ENCODE measurements around the gene CCDC171. TPM values are rescaled to one million over a fixed set of nuclear protein-coding genes. Genes with fewer than 3 reads are reported as not detected.
A peak's percentile ranks its signal among the peaks of the same experiment; 100 is the strongest.

CCDC171 gene
- total RNA-seq, 1 experiment from 2014 or later = 2.8 TPM

- Mint-ChIP-seq H3K4me3 (no peak overlapping the region), H3K9me3 (no peaks in the 10 kb centered on the region), H3K27ac (no peak overlapping the region), H3K4me1 (peaks cover 21% of the 10 kb centered on the region), H3K27me3 (ENCODE audit: low read depth) (no peaks in the 10 kb centered on the region), H3K36me3 (no peaks in the 10 kb centered on the region)
- POLR2A ChIA-PET = no interaction called here
- CTCF ChIA-PET = no interaction called here
- no peak for TF ChIP-seq NR3C1 (CRISPR knock-in tag; conservative IDR thresholded peaks at IDR 0.05; ENCODE audit: low read depth)
- TF ChIP-seq ZNF317 (CRISPR knock-in tag; IDR thresholded peaks at IDR 0.05; ENCODE audit: borderline replicate concordance, low read depth) = no peak
- TF ChIP-seq CREM (CRISPR knock-in tag; IDR thresholded peaks at IDR 0.05) = no peak
- TF ChIP-seq, protein P1, sequence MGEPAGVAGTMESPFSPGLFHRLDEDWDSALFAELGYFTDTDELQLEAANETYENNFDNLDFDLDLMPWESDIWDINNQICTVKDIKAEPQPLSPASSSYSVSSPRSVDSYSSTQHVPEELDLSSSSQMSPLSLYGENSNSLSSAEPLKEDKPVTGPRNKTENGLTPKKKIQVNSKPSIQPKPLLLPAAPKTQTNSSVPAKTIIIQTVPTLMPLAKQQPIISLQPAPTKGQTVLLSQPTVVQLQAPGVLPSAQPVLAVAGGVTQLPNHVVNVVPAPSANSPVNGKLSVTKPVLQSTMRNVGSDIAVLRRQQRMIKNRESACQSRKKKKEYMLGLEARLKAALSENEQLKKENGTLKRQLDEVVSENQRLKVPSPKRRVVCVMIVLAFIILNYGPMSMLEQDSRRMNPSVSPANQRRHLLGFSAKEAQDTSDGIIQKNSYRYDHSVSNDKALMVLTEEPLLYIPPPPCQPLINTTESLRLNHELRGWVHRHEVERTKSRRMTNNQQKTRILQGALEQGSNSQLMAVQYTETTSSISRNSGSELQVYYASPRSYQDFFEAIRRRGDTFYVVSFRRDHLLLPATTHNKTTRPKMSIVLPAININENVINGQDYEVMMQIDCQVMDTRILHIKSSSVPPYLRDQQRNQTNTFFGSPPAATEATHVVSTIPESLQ (CRISPR knock-in tag; IDR thresholded peaks at IDR 0.05) = no peak
- TF ChIP-seq ARID4B (CRISPR knock-in tag; IDR thresholded peaks at IDR 0.05; ENCODE audit: borderline replicate concordance) = no peak
- TF ChIP-seq ZNF263 (CRISPR knock-in tag; IDR thresholded peaks at IDR 0.05; ENCODE audit: low read depth) = no peak
- TF ChIP-seq ATF3 (CRISPR knock-in tag; conservative IDR thresholded peaks at IDR 0.05) = no peak
- no peak for ATAC-seq
- DNase-seq (ENCODE audit: low spot score) = no peak
Observed at GRCh38 chr9:15718423-15718822, 165.6 kb downstream of the CCDC171 start.

GRCh38 chr9:15720861-15721260 lies 168.0 kb downstream of the CCDC171 start:
- H3K27ac Mint-ChIP-seq = no peak overlapping the region
- no peak for DNase-seq (ENCODE audit: low spot score)
- H3K9me3 Mint-ChIP-seq = no peaks in the 10 kb centered on the region
- H3K36me3 Mint-ChIP-seq = no peaks in the 10 kb centered on the region
- no peak for ATAC-seq
- H3K4me3 Mint-ChIP-seq = no peak overlapping the region
- H3K4me1 Mint-ChIP-seq = peaks cover 21% of the 10 kb centered on the region
- ChIA-PET CTCF (no interaction called here), POLR2A (no interaction called here)
- no peak for TF ChIP-seq RELA (CRISPR knock-in tag; IDR thresholded peaks at IDR 0.05; ENCODE audit: borderline replicate concordance)
- TF ChIP-seq, protein P2, sequence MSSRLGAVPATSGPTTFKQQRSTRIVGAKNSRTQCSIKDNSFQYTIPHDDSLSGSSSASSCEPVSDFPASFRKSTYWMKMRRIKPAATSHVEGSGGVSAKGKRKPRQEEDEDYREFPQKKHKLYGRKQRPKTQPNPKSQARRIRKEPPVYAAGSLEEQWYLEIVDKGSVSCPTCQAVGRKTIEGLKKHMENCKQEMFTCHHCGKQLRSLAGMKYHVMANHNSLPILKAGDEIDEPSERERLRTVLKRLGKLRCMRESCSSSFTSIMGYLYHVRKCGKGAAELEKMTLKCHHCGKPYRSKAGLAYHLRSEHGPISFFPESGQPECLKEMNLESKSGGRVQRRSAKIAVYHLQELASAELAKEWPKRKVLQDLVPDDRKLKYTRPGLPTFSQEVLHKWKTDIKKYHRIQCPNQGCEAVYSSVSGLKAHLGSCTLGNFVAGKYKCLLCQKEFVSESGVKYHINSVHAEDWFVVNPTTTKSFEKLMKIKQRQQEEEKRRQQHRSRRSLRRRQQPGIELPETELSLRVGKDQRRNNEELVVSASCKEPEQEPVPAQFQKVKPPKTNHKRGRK (CRISPR knock-in tag; IDR thresholded peaks at IDR 0.05; ENCODE audit: borderline replicate concordance) = no peak
- TF ChIP-seq ZNF232 (CRISPR knock-in tag; IDR thresholded peaks at IDR 0.05) = no peak
- TF ChIP-seq, protein P3, sequence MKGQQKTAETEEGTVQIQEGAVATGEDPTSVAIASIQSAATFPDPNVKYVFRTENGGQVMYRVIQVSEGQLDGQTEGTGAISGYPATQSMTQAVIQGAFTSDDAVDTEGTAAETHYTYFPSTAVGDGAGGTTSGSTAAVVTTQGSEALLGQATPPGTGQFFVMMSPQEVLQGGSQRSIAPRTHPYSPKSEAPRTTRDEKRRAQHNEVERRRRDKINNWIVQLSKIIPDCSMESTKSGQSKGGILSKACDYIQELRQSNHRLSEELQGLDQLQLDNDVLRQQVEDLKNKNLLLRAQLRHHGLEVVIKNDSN (CRISPR knock-in tag; IDR thresholded peaks at IDR 0.05) = no peak
- no peak for TF ChIP-seq NFATC4 (CRISPR knock-in tag; IDR thresholded peaks at IDR 0.05)
- no peaks in the 10 kb centered on the region for H3K27me3 Mint-ChIP-seq (ENCODE audit: low read depth)

- ChIA-PET CTCF (no interaction called here), POLR2A (no interaction called here)
- Mint-ChIP-seq H3K36me3 (no peaks in the 10 kb centered on the region), H3K27ac (peak overlapping the region; percentile 11), H3K9me3 (no peaks in the 10 kb centered on the region), H3K4me3 (no peak overlapping the region), H3K27me3 (ENCODE audit: low read depth) (no peaks in the 10 kb centered on the region), H3K4me1 (peaks cover 21% of the 10 kb centered on the region)
- DNase-seq (ENCODE audit: low spot score) (no peak), ATAC-seq (peak; percentile 92)
- TF ChIP-seq AR (CRISPR knock-in tag; IDR thresholded peaks at IDR 0.05) (no peak), TP53 (CRISPR knock-in tag; IDR thresholded peaks at IDR 0.05) (no peak), SMAD4 (CRISPR knock-in tag; IDR thresholded peaks at IDR 0.05) (no peak), TCF7 (CRISPR knock-in tag; IDR thresholded peaks at IDR 0.05; ENCODE audit: low read depth) (no peak), ZNF219 (CRISPR knock-in tag; IDR thresholded peaks at IDR 0.05; ENCODE audit: borderline replicate concordance) (no peak), ZNF263 (CRISPR knock-in tag; IDR thresholded peaks at IDR 0.05; ENCODE audit: low read depth) (no peak), SOX15 (CRISPR knock-in tag; IDR thresholded peaks at IDR 0.05) (no peak), CBFB (CRISPR knock-in tag; IDR thresholded peaks at IDR 0.05; ENCODE audit: low read depth) (no peak), HMGA2 (CRISPR knock-in tag; IDR thresholded peaks at IDR 0.05) (no peak), GRHL2 (CRISPR knock-in tag; IDR thresholded peaks at IDR 0.05; ENCODE audit: insufficient replicate concordance, severe bottlenecking) (no peak), FOXP1 (CRISPR knock-in tag; IDR thresholded peaks at IDR 0.05; ENCODE audit: borderline replicate concordance) (no peak)
Observed at GRCh38 chr9:15722888-15723287, 170.0 kb downstream of the CCDC171 start.
